Amygdala (tissue), 56 donors: ENCODE measurements around the gene TRNAU1AP.
"Not testable (repeated sequence)": the region's sequence is repeated elsewhere in the genome, so short reads cannot be mapped to it uniquely, and the experiment has no call there.

Source experiments
- DNase-seq, 56 donors: peaks; one replicate each; lab custom pipeline; 2025; lab: John Stamatoyannopoulos, UW

Gene TRNAU1AP

GRCh38 chr1:28520796-28521195 lies 32.1 kb upstream of the TRNAU1AP start:
- DNase-seq: not testable (repeated sequence)

- DNase-seq: no peak
These were observed 31.3 kb upstream of the TRNAU1AP start for GRCh38 chr1:28521502-28522164.

- DNase-seq: not testable (repeated sequence)
These were observed 30.3 kb upstream of the TRNAU1AP start for GRCh38 chr1:28522537-28522936.

GRCh38 chr1:28525002-28525642 lies 27.8 kb upstream of the TRNAU1AP start:
- not testable (repeated sequence) for DNase-seq

GRCh38 chr1:28526886-28527285 lies 26.0 kb upstream of the TRNAU1AP start:
- DNase-seq: no peak

- DNase-seq: no peak
These were observed 22.4 kb upstream of the TRNAU1AP start for GRCh38 chr1:28530456-28530855.

- no peak for DNase-seq
These were observed 18.2 kb upstream of the TRNAU1AP start for GRCh38 chr1:28534671-28535070.

GRCh38 chr1:28535180-28535579 lies 17.7 kb upstream of the TRNAU1AP start:
- no peak for DNase-seq

GRCh38 chr1:28537457-28538199 lies 15.3 kb upstream of the TRNAU1AP start:
- DNase-seq: peak in 24 of 56 donors; percentile 2 to 62 (median 18)

GRCh38 chr1:28538286-28538685 lies 14.6 kb upstream of the TRNAU1AP start:
- no peak for DNase-seq

- DNase-seq: no peak
These were observed 12.2 kb upstream of the TRNAU1AP start for GRCh38 chr1:28540651-28541050.

GRCh38 chr1:28541414-28542015 lies 11.4 kb upstream of the TRNAU1AP start:
- DNase-seq: not testable (repeated sequence)

GRCh38 chr1:28545246-28545628 lies 7.6 kb upstream of the TRNAU1AP start:
- no peak for DNase-seq

GRCh38 chr1:28548318-28548717 lies 4.6 kb upstream of the TRNAU1AP start:
- no peak for DNase-seq

GRCh38 chr1:28551381-28551780 lies 1.5 kb upstream of the TRNAU1AP start:
- DNase-seq: no peak

GRCh38 chr1:28560886-28561285 lies 8.0 kb downstream of the TRNAU1AP start:
- DNase-seq: no peak

GRCh38 chr1:28564310-28564709 lies 11.4 kb downstream of the TRNAU1AP start:
- no peak for DNase-seq

- DNase-seq: no peak
These were observed 12.2 kb downstream of the TRNAU1AP start for GRCh38 chr1:28565040-28565439.

- no peak for DNase-seq
These were observed 12.8 kb downstream of the TRNAU1AP start for GRCh38 chr1:28565726-28566125.

- DNase-seq: no peak
These were observed 14.0 kb downstream of the TRNAU1AP start for GRCh38 chr1:28566931-28567330.

GRCh38 chr1:28571911-28572310 lies 19.0 kb downstream of the TRNAU1AP start:
- DNase-seq: no peak
